Measurements from ENCODE around the gene PRSS57.
"Not testable (repeated sequence)": the region's sequence is repeated elsewhere in the genome, so short reads cannot be mapped to it uniquely, and the experiment has no call there.

Gene PRSS57

DNA sequence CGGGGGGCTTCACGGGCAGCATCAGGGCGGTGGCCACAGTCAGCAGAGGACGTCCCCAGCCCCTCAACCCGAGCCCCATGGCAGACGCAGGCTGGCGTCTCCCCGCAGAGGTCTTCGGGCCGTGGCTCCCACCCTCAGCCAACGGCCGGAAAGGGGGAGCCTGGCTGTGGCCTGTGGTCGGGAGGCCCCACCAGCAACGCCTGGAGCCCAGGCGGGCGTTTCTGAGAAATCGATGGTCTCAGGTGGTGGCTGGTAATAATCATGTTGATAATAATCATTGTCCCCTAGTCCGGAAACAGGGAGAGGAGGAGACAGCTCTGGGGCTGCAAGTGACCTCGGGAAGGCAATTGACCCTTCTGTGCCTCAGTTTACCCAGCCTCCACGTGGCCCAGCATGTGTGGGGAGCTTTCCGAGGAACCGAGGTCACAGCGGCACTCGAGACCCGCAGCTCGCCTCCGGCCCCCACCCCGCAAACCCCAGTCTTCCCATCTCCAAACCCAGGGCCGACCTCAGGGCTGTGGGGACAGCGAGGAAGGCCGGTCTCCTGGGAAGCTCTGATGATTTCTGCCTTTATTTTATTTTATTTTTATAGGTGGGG, at the start of gene PRSS57:
Gene PRSS57 (minus strand): TSS at position 101 of the 598 bp plus-strand sequence. CDS start 22 bp downstream, at position 79.
- DNase-seq, result no peak

DNA sequence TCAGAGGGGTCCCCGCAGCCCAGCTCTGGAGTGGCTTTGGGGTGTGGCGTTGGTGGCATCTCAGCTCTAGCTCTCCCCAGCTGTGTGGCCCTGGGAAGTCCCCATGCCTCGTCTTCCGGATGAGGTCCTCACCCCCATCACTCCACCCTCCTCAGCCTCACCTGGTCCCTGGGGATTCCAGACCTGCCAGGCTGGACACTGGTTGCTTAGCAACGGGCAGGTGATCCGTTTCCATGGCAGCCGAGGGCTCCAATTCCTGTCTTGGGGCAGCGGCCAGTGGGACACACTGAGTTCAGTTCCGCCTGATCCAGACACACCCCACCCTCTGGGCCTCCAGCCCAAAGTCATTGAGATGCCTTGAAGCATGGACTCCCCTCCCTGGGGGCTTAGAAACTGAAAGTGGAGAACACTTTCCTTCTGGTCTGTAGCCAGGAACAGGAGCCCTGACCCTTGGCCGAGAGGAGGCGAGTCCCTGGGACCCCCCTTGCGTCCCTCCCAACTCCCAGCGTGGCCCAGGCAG, 48.0 kb upstream of the PRSS57 start:
- DNase-seq, result no peak

DNA sequence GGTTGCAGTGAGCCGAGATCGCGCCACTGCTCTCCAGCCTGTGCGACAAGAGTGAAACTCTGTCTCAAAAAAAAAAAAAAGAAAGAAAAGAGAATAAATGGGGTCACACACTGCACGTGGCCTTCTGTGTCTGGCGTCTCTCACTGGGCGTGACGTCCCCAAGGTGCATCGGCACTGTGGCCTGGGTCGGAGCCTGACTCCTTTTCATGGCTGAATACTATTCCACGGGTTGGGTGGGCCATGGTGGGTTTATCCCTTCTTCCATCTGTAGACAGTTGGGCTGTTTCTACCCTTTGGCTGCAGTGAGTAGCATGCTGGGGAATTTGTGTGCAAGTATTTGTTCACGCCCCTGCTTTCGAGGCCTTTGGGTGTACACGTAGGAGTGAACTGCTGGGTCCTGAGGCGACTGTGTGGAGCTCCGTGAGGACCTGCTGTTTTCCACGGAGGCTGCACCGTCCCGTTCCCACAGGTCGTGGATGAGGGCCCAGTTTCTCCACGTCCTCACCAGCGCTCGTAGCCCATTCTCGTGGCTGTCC, 47.4 kb upstream of the PRSS57 start:
- no peak for DNase-seq

DNA sequence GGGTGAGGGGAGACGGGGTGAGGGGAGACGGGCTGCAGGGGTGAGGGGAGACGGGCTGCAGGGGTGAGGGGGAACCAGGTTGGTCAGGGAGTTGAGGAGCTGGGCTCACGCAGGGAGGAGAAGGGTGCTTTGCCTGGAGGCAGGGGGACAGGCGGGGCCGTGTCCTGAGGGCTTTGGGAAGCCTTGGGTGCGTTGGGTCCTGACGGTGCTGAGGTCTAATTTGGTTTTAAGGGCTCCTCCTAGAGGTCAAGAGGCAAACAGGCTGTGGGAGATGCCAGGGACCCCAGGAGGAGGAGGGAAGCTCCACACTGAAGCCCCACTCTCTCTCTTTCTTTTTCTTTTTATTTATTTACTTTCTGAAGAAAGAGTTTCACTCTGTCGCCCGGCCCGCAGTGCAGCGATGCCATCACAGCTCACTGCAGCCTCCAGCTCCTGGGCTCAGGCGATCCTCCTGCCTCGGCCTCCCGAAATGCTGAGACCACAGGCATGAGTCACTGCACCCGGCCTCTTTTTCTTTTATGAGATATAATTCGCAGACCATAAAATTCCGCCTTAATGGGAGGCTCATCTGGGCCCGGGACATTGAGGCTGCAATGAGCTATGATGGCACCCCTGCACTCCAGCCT, 46.4 kb upstream of the PRSS57 start:
- DNase-seq, result peak; percentile 67 to 68

DNA sequence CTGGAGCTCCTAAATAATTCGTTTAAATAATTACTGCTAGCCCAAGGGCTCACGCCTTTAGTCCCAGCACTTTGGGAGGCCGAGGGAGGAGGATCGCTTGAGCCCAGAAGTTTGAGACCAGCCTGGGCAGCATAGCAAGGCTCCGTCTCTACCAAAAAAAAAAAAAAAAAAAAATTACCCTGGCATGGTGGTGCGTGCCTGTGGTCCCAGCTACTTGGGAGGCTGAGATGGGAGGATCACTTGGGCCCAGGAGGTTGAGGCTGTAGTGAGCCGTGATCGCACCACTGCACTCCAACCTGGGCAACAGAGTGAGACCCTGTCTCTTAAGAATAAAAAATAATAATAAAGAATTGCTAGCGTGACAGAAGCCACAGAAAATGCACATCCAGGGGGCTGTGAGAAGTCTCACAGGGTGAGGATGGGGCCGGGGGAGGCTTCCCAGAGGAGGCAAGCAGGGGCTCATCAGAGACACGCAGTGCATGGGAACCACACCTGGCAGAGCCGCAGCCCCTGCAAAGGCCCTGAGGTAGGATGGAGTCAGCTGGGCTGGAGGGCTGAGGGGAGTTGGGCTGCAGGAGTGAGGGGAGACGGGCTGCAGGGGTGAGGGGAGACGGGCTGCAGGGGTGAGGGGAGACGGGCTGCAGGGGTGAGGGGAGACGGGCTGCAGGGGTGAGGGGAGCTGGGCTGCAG, 45.7 kb upstream of the PRSS57 start:
- not testable (repeated sequence) for DNase-seq

DNA sequence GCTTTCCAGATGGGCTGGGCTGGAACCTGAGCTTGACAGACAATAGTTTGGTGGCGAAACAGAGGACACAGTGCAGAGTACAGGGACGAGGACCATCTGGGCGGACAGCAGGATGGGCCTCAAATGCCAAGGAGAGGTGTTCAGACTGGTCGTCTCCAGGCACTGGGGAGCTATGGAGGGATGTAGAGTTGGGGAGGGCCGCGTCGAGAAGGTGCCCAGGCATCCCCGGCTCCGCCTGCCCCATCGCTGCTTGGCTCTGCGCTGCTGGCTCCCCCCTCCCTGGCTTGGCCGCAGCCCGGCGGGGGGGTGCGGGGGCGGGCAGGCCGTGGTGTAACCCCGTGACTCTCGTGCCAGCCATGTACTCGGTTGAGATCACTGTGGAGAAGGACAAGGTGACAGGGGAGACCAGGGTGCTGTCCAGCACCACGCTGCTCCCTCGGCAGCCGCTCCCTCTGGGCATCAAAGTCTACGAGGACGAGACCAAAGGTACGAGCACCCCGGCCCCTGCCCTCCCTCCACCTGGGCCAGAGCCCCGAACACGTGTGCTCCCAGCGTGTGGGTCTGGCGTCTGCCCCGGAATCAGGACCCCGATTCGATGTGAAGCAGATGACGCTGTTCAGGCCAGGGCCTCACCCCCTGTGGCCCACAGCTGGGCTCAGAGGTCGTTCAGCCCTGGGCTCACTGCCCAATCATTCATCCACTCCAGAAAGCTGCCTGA, 44.9 kb upstream of the PRSS57 start:
- no peak for DNase-seq

DNA sequence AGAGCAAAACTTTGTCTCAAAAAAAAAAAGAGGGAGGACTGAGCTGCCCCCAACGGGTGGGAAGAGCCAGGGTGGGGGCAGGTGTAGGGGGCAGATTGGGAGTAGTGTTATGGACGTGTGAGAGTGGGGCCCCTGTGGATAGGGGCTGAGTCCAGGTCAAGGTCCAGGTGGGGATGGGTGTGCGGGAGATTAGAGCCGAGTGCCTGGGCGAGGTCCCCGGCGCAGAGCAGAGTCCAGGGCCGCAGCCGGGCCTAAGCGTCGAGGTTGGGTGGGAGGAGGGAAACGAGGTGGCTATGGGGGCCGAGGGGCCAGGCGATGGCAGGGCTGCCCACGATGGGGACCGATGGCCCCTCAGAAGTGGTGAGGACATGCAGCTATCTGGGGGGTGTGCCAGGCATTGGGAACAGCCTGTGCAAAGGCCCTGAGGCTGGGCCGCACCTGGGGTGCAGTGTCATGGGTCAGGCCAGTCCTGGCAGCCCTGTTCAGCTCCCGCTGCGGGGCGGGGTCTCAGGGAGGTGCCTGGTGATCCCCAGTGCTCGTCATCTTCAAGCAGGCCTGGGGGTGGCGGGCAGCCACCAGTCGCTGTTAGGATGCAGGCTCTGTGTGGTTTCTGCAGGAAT, 43.4 kb upstream of the PRSS57 start:
- no peak for DNase-seq

DNA sequence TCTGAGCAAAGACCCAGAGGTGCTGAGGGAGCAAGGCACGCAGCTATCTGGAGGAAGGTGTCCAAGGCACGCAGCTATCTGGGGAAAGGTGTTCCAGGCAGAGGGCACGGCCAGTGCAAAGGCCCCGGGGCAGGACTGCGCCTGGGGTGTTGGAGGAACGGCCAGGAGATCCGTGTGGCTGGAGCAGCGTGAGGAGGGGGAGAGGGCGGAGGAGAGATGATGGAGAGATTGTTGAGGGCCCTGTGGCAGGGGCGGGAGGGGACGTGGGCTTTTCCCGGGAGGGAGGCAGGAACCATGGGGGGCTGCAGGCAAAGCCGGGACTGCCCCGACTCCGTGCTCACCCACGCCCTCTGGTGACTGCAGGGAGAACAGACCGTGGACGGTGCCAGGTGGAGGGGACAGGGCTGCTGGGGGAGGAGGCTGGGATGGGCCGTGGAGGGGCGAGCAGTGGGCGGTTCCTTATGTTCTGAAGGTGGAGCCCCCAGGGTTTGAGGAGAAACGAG, 42.4 kb upstream of the PRSS57 start:
- peak in 1 of 2 experiments; percentile 46 for DNase-seq

DNA sequence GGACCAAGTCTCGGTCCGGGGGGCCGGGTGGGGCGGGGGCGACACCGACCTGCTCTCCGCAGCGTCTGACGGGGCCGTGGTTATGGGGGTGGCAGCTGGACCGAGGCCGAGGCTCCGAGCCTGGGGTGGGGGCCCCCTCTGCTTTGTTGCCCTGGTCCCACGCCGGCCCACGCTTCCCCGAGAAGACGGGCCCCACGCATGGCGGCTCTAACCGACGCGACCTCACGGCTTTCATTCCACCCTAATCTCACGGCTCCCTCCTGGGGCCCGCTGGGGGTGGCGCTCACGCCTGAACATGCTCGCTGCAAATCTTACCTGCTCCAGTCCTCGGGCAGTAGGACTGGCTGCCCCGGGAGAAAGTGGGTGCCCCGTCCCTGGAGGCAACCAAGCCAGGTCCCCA, 40.9 kb upstream of the PRSS57 start:
- DNase-seq, result no peak

DNA sequence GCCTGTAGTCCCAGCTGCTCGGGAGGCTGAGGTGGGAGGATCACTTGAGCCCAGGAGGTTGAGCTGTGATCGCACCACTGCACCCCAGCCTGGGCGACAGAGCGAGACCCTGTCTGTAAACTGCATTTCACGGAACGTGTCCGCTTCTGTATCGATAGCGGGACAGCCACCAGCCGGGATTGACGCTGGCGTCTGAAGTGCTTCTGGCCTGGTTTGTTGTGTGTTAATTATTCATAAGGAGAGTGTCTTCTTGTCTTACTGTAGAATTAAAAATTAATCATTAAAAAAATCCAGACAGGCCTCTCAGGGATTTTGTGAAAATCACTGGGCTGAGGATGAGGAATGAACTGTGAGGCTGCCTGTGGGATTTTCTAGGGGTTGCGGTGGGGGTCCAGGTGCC, 39.5 kb upstream of the PRSS57 start:
- no peak for DNase-seq

DNA sequence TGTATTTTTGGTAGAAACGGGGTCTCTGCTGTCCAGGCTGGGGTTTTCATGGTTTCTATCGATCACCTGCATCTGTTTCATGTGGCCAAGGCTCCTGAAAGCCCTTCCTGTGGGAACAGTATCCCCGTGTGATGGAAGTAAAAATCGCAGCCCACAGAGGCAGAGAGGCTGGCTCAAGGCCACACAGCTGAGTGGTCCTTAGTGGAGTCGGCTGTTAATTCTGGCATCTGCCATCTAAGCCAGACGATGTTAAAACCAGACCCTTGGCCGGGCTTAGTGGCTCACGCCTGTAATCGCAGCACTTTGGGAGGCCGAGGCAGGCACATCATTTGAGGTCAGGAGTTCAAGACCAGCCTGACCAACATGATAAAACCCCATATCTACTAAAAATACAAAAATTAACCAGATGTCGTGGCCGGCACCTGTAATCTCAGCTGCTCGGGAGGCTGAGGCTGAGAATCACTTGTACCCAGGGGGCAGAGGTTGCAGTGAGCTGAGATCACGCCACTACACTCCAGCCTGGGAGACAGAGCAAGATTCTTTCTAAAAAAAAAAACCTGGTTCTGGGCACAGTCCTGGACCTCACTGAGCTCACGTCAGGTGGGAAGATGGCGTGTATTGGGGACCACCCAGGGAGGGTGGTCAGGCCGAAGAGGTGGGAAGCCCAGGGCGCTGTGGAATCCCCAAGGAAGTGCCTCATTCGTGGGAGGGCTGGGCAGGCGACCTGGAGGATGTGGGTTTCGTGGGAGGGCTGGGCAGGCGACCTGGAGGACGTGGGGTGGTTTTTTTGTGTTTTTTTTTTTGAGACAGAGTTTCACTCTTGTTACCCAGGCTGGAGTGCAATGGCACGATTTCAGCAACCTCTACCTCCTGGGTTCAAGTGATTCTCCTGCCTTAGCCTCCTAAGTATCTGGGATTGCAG, 37.2 kb upstream of the PRSS57 start:
- DNase-seq, result peak in 1 of 2 experiments; percentile 50

DNA sequence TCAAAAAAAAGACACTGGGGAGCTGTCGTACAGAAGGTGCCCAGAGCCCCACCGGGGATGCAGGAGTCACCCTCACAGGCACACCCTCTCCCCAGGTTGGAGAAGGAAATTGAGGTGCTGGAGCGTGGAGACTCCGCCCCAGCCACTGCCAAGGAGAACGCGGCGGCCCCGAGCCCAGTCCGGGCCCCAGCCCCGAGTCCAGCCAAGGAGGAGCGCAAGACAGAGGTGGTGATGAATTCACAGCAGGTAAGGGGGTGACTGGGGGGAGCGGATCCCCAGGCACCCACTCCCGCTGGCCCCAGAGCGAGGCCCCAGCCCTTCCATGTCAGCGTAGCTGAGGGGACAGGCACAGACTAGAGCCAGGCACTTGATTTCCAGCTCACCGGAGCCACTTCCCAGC, 35.7 kb upstream of the PRSS57 start:
- no peak for DNase-seq

DNA sequence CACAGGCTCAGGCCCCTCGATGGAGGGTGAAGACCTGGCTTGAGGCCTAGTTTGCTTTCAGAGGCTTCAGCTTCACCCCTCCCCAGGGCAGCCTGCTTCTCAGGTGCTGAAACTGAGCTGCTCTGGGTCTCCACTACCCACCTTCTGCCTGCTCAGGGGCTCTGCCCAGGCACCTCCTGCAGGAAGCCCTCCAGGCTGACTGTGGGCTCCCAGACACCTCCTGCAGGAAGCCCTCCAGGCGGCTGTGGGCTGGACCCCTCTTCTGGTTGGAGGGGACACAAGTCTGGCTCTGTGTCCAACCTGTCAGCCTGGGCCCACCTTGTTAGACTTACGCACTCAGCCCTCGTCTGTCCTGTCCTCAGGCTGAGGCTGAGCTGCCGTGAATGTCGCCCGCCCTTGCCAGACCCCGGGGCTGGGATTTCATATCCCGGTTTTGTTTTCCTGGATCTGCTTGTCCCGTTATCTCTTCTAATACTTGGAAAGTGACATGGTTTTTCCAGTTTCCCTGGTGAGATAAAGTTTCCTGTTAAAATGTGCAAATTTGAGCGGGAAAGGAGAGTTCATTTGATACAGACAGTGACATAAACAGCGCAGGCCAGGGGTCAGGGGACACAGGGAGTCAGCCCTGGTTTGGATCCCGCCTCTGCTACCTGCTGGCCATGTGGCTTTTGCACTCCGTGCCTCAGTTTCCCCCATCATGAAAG, 34.9 kb upstream of the PRSS57 start:
- DNase-seq, result no peak

DNA sequence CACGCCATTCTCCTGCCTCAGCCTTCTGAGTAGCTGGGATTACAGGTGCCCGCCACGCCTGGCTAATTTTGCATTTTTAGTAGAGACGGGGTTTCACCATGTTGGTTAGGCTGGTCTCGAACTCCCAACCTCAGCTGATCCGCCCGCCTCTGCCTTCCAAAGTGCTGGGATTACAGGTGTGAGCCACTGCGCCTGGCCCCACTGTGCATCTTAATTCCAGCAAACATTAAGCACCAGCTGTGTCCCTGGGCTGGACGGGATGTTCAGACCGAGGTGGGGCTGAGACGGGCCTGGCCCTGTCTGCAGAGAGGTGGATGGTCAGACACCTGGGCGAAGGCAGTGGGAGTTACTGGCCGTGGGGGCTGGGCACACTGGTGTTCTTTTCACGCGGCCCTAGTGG, 34.3 kb upstream of the PRSS57 start:
- not testable (repeated sequence) for DNase-seq

DNA sequence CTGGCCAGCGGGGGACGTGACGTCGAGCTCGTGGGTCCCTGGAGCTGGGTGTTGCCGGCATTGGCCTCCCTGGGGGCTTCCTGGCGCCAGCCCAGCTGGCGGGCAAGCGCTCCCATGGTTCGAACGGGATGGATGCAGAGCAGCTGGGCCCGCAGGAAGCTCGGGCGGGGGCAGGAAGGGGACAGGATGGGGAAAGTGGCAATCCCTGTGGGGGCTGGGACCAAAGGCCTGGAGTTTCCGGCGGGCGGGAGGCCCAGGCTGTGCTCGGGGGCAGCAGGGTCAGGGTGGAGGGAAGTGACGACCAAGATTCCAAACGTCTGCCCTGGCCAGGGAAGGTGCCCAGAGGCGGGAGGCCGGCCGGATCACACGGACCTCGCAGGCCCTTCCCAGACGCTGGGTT, 32.8 kb upstream of the PRSS57 start:
- DNase-seq, result peak in 1 of 2 experiments; percentile 29

DNA sequence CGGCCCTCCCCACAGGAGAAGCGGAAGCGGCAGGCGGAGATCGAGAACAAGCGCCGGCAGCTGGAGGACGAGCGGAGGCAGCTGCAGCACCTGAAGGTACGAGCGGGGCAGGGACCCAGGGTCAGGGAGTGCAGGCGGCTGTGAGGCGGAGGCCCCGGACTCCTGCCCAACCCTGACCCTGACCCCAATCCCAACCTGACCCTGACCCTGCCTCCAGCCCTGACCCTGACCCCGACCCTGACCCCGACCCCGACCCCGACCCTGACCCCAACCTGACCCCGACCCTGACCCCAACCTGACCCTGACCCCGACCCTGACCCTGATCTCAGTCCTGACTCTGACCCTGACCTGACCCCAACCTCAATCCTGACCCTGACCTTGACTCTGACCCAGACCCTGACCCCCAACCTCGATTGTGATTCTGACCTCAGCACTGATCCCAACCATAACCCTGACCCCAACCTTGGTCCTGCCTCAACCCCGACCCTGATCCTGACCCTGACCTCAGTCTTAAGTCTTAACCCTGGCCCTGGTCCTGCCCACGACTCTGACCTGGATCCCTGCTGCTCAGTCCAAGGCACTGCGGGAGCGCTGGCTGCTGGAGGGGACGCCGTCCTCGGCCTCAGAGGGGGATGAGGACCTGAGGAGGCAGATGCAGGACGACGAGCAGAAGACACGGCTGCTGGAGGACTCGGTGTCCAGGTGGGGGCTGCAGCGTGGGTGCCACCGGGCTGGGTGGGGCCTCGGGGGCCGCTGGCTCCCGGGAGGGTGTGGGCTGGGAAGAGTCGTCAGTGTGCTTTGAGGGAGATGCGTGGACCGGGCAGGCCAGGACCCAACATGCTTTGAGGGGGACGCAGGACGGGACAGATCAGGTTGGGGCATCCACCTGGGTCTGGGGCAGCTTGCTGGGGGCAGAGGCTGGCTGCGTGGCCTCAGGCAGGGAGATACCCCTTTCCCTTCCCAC, 32.0 kb upstream of the PRSS57 start:
- DNase-seq, result no peak

DNA sequence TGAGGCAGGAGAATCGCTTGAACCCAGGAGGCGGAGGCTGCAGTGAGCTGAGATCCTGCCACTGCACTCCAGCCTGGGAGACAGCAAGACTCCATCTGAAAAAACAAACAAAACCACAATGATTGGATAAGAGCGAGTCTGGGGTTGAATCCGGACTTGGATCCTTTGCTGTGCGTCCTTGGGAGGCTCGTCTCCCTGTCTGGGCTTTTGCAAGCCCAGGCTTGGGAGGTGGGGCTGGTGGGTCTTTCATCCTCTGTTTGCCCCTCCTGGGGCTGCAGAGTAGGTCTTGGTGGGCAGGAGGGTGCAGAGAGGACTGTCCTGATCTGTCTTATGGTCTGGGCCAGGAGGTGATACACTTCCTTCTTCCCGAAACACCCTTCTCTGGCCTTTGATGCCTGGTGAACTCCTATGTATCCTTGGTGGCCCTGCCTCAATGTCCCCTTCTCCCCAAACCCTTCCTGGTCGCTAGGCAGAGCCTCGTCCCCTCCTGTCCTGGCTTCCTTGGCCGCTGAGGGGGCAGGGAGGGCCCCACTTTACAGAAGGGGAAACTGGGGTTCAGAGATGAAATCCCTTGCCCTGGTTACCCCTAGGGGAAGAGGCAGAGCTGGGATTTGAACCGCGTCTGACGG, 30.3 kb upstream of the PRSS57 start:
- DNase-seq, result no peak

DNA sequence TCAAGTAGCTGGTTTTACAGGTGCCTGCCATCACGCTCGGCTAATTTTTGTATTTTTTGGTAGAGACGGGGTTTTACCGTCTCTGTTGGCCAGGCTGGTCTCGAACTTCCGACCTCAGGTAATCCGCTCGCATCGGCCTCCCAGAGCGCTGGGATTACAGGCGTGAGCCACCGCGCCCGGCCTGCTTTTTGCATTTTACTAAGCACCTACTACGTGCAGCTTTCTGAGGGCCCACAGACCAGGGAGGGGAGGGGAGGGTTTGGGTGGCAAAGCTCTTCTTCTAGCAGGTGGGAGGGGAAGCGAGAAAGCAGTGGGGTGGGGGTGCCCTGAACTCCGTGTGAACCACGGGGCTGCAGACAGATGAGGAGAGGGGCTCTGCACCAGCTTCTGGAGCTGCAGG, 28.5 kb upstream of the PRSS57 start:
- no peak for DNase-seq

DNA sequence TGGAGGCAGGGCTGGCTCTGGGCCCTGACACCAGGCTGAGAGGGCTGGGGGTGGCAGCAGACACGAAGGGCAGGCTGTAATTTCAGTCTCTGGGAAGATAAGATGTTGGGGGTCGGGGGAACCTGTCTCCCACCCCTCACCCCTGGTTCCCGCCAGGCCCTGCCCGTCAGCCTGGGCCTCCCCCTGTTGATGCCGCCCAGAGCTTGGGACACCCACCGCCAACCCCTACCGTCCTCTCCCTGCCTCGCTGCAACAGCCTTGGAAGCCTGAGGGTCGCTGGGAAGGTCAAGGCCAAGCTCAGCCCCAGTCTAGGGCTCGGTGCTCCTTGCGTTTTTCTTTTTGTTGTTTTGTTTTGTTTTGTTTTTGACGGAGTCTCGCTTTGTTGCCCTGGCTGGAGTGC, 28.0 kb upstream of the PRSS57 start:
- DNase-seq, result no peak
